Keratinocyte (primary cell): Measurements from ENCODE around the gene SUOX. TPM values are rescaled to one million over a fixed set of nuclear protein-coding genes. Genes with fewer than 3 reads are reported as not detected.
"Not testable (repeated sequence)": the region's sequence is repeated elsewhere in the genome, so short reads cannot be mapped to it uniquely, and the experiment has no call there.

Experiments used
- DNase-seq: peaks from one replicate; pipeline ENCODE4 v3.0.0-alpha.2; 2011; ENCODE audit warnings: low read depth, missing footprints, low spot score
- FAIRE-seq: peaks from 2 replicates; lab custom pipeline; 2011; peaks lifted over from hg19 to GRCh38; lab: Jason Lieb, UNC
- H2AFZ ChIP-seq: 2 replicates; pipeline ENCODE4 v1.6.0; 2012; ENCODE audit warnings: low read length, control low read depth, inconsistent platforms; ENCODE audit not compliant: control insufficient read depth
- H3K27ac ChIP-seq: 2 replicates; pipeline ENCODE4 v1.5.1; 2011; ENCODE audit warnings: low read length; ENCODE audit not compliant: control insufficient read depth, insufficient read depth
- H3K27me3 ChIP-seq: 3 replicates; pipeline ENCODE4 v1.6.0; 2011; ENCODE audit warnings: low read length; ENCODE audit not compliant: control insufficient read depth, insufficient read depth; ENCODE audit errors: extremely low read depth
- H3K36me3 ChIP-seq, 2 experiments: 2 replicates in 1 of 2; 3 replicates in 1 of 2; pipeline ENCODE4 v1.5.1; 2011; ENCODE audit warnings: low read length in 2 of 2, mild to moderate bottlenecking in 1 of 2; ENCODE audit not compliant: control insufficient read depth in 2 of 2, insufficient read depth in 2 of 2; ENCODE audit errors: extremely low read depth in 1 of 2
- H3K4me1 ChIP-seq: 3 replicates; pipeline ENCODE4 v1.5.1; 2011; ENCODE audit warnings: low read length; ENCODE audit not compliant: control insufficient read depth, insufficient read depth; ENCODE audit errors: extremely low read depth
- H3K4me2 ChIP-seq: 3 replicates; pipeline ENCODE4 v1.6.0; 2011; ENCODE audit warnings: low read depth, low read length; ENCODE audit not compliant: control insufficient read depth, insufficient read depth; ENCODE audit errors: extremely low read depth
- H3K4me3 ChIP-seq, 3 experiments: fragments of 200-600 bp in 1 of 3; sonication (generic) in 1 of 3; 2 replicates in 2 of 3; 3 replicates in 1 of 3; pipeline ENCODE4 v1.5.1; 2011 to 2016; ENCODE audit warnings: low read length in 3 of 3, mild to moderate bottlenecking in 3 of 3, control low read depth in 2 of 3, inconsistent platforms in 1 of 3, low read depth in 1 of 3, mixed read lengths in 1 of 3, mixed run types in 1 of 3, moderate library complexity in 1 of 3; ENCODE audit not compliant: control insufficient read depth in 2 of 3, insufficient read depth in 2 of 3; ENCODE audit errors: extremely low read depth in 1 of 3
- H3K79me2 ChIP-seq: 2 replicates; pipeline ENCODE4 v1.6.0; 2012; ENCODE audit warnings: low read length; ENCODE audit not compliant: control insufficient read depth, insufficient read depth
- H3K9ac ChIP-seq: 3 replicates; pipeline ENCODE4 v1.6.0; 2011; ENCODE audit warnings: low read length; ENCODE audit not compliant: control insufficient read depth, insufficient read depth; ENCODE audit errors: extremely low read depth
- H3K9me1 ChIP-seq: 3 replicates; pipeline ENCODE4 v1.6.0; 2011; ENCODE audit warnings: low read length; ENCODE audit not compliant: control insufficient read depth, insufficient read depth; ENCODE audit errors: extremely low read depth
- H3K9me3 ChIP-seq: 2 replicates; pipeline ENCODE4 v1.5.1; 2012; ENCODE audit warnings: low read depth, low read length; ENCODE audit not compliant: control insufficient read depth
- H4K20me1 ChIP-seq: 3 replicates; pipeline ENCODE4 v1.6.0; 2011; ENCODE audit warnings: low read length; ENCODE audit not compliant: control insufficient read depth, insufficient read depth; ENCODE audit errors: extremely low read depth
- EZH2 ChIP-seq: IDR thresholded peaks from one replicate; pipeline ENCODE4 v1.6.1; 2012; ENCODE audit warnings: inconsistent platforms, mild to moderate bottlenecking, low read length, moderate library complexity
- dilution Hi-C: fragments of 300-500 bp; cut with MboI; formaldehyde crosslinking; loops from one replicate; pipeline ENCODE4 v1.7.0; 2020; ENCODE audit warnings: low sequenced_read_pairs; ENCODE audit not compliant: extremely low pct_ligation_motif_present
- polyA plus RNA-seq, 5 experiments: library from polyadenylated mRNA; depleted of rRNA in 3 of 5; stranded (reverse) in 3 of 5; stranded (forward) in 1 of 5; unstranded in 1 of 5; fragments of >200 nt; gene quantifications; 1 replicate in 1 of 5; 2 replicates in 3 of 5; 3 replicates in 1 of 5; pipeline versions ENCODE4 v1.2.1 to v1.2.3, GENCODE V29; 2011 to 2012; ENCODE audit warnings: missing spikeins in 2 of 5, low read depth in 1 of 5, low replicate concordance in 1 of 5
- TF ChIP-seq, protein P1 (sequence below), 3 experiments: IDR thresholded peaks in 1 of 3; conservative IDR thresholded peaks in 1 of 3; optimal IDR thresholded peaks in 1 of 3; 2 replicates in 2 of 3; 3 replicates in 1 of 3; pipeline versions ENCODE3 to v1.5.1; 2011; ENCODE audit warnings: low read length in 3 of 3, mild to moderate bottlenecking in 3 of 3, moderate library complexity in 2 of 3, control low read depth in 1 of 3, inconsistent platforms in 1 of 3; ENCODE audit not compliant: insufficient read depth in 2 of 3; ENCODE audit errors: extremely low read depth in 1 of 3

SUOX gene
- polyA plus RNA-seq, 1 donor (not counting 4 experiments of a cell fraction or from before 2014, with no cell fraction given) = 9.0 TPM

DNA sequence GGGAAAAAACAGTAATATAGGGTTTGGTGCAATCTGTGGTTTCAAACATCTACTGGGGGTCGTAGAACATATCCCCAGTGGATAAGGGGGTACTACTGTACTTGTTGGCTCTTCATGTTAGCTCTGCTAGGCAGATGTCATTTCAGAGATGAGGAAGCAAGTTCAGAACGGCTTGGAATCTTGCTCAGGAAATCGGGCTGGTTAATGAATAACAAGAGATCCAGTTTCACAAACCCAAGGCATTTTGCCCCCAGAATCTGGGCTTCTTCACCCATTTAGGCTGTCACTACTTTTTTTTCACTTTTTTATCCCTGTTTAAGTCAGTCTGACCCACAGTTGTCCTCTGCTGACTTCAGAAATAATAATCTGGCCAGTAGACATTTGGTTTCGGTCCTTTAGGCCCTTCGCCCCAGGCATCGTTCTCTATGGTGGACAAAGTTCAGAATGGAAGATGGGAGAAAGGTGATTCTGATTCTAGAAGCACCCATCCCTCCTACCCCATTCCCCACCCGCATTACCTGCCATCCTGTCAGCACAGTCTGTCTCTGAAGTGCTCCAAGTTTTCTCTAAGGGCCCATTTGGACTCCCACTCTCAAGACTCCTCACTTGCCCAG lies 4.5 kb downstream of the SUOX start:
- H4K20me1 ChIP-seq = no peaks in the 10 kb centered on the region
- no peaks in the 10 kb centered on the region for H3K27me3 ChIP-seq
- H3K4me2 ChIP-seq = no peak overlapping the region
- H3K9me1 ChIP-seq = no peaks in the 10 kb centered on the region
- TF ChIP-seq, protein P1, sequence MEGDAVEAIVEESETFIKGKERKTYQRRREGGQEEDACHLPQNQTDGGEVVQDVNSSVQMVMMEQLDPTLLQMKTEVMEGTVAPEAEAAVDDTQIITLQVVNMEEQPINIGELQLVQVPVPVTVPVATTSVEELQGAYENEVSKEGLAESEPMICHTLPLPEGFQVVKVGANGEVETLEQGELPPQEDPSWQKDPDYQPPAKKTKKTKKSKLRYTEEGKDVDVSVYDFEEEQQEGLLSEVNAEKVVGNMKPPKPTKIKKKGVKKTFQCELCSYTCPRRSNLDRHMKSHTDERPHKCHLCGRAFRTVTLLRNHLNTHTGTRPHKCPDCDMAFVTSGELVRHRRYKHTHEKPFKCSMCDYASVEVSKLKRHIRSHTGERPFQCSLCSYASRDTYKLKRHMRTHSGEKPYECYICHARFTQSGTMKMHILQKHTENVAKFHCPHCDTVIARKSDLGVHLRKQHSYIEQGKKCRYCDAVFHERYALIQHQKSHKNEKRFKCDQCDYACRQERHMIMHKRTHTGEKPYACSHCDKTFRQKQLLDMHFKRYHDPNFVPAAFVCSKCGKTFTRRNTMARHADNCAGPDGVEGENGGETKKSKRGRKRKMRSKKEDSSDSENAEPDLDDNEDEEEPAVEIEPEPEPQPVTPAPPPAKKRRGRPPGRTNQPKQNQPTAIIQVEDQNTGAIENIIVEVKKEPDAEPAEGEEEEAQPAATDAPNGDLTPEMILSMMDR (optimal IDR thresholded peaks at IDR 0.05 in 1 of 3, IDR thresholded peaks at IDR 0.05 in 1 of 3, conservative IDR thresholded peaks at IDR 0.05 in 1 of 3; ENCODE audit: extremely low read depth in 1 of 3, insufficient read depth in 2 of 3, low read length in 3 of 3) = no peak
- TF ChIP-seq EZH2 = no peak
- H2AFZ ChIP-seq = no peak overlapping the region
- FAIRE-seq (no peak), DNase-seq (no peak)
- no peak overlapping the region for H3K27ac ChIP-seq
- H3K36me3 ChIP-seq = peaks cover 4 to 7% of the 10 kb centered on the region in 2 experiments
- H3K4me3 ChIP-seq = no peak overlapping the region
- dilution Hi-C loops = no loop called here
- peaks cover 2% of the 10 kb centered on the region for H3K4me1 ChIP-seq
- H3K9me3 ChIP-seq = no peaks in the 10 kb centered on the region
- H3K9ac ChIP-seq = no peak overlapping the region
- no peaks in the 10 kb centered on the region for H3K79me2 ChIP-seq

DNA sequence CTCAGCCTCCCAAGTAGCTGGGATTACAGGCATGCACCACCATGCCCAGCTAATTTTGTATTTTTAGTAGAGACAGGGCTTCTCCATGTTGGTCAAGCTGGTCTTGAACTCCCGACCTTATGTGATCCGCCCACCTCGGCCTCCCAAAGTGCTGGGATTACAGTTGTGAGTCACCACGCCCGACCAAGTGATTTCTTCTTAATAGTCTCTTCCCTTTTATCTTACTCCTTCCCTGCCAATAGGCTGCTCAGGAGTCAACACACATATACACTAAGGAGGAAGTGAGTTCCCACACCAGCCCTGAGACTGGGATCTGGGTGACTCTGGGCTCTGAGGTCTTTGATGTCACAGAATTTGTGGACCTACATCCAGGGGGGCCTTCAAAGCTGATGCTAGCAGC lies 6.3 kb downstream of the SUOX start:
- H3K4me2 ChIP-seq, dilution Hi-C loops, H3K4me1 ChIP-seq, H4K20me1 ChIP-seq, H3K79me2 ChIP-seq, H3K9me1 ChIP-seq, H3K9ac ChIP-seq, FAIRE-seq, H2AFZ ChIP-seq, DNase-seq, H3K27me3 ChIP-seq, H3K36me3 ChIP-seq, H3K4me3 ChIP-seq, H3K9me3 ChIP-seq, H3K27ac ChIP-seq: not testable (repeated sequence)

DNA sequence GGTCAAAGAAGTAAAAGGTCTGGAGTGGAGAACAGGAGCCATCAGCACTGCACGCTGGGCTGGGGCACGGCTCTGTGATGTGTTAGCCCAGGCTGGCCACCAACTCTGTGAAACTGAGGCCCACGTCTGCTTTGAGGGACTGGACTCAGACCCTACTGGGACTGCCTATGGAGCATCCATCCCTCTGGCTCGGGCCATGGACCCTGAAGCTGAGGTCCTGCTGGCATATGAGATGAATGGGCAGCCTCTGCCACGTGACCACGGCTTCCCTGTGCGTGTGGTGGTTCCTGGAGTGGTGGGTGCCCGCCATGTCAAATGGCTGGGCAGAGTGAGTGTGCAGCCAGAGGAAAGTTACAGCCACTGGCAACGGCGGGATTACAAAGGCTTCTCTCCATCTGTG lies 7.1 kb downstream of the SUOX start:
- peaks cover 4 to 7% of the 10 kb centered on the region in 2 experiments for H3K36me3 ChIP-seq
- H3K27me3 ChIP-seq = no peaks in the 10 kb centered on the region
- no peak overlapping the region for H3K27ac ChIP-seq
- H4K20me1 ChIP-seq = no peaks in the 10 kb centered on the region
- H3K9me3 ChIP-seq = no peaks in the 10 kb centered on the region
- dilution Hi-C loops = no loop called here
- no peaks in the 10 kb centered on the region for H3K79me2 ChIP-seq
- no peak overlapping the region for H2AFZ ChIP-seq
- TF ChIP-seq, protein P1 (optimal IDR thresholded peaks at IDR 0.05 in 1 of 3, IDR thresholded peaks at IDR 0.05 in 1 of 3, conservative IDR thresholded peaks at IDR 0.05 in 1 of 3; ENCODE audit: extremely low read depth in 1 of 3, insufficient read depth in 2 of 3, low read length in 3 of 3) = no peak
- TF ChIP-seq EZH2 = no peak
- no peak overlapping the region for H3K9ac ChIP-seq
- DNase-seq (no peak), FAIRE-seq (no peak)
- H3K4me1 ChIP-seq = peaks cover 5% of the 10 kb centered on the region
- H3K4me2 ChIP-seq = no peak overlapping the region
- H3K4me3 ChIP-seq = no peak overlapping the region
- no peaks in the 10 kb centered on the region for H3K9me1 ChIP-seq
